ENCODE data around the gene AKR1D1. TPM values are rescaled to one million over a fixed set of nuclear protein-coding genes. Genes with fewer than 3 reads are reported as not detected.
"Not testable (repeated sequence)": the region's sequence is repeated elsewhere in the genome, so short reads cannot be mapped to it uniquely, and the experiment has no call there.

Gene AKR1D1
- total and polyA plus RNA-seq, 5 experiments from 2014 or later: not detected

DNA sequence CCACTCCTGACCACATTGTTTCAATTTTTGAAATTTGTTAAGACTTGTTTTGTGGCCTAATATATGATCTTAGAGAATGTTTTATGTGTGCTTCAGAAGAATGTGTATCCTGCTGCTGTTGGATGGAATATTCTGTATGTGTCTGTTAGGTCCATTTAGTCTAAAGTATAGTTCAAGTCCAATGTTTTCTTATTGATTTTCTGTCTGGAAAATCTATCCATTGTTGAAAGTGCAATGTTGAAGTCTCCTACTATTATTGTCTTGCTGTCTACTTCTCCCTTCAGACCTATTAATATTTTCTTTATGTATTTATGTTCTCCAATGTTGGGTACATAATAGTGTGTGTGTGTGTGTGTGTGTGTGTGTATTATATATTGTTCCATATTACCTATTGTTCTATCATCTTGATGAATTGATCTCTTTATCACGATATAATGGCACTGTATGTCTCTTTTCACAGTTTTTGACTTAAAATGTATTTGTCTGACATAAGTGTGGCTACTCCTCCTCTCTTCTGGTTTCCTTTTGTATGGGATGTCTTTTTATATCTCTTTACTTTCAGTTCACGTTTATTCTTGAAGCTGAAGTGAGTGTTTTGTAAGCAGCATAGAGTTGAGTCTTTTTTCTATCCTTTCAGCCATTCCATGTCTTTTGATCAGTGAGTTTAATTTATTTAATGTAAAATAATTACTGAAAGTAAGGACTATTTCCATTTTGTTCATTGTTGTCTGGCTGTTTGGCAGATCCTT, 61.3 kb downstream of the AKR1D1 start:
- DNase-seq (no peak), ATAC-seq (no peak)
- H3K9me3 Mint-ChIP-seq: peaks cover 0 to 7% (median 0%) of the 10 kb centered on the region in 9 donors
- no peaks in the 10 kb centered on the region for H3K36me3 Mint-ChIP-seq
- POLR2A ChIA-PET: no interaction called here
- peaks cover 8 to 24% (median 10%) of the 10 kb centered on the region in 5 donors for H3K27me3 Mint-ChIP-seq
- H3K4me3 Mint-ChIP-seq: no peak overlapping the region
- peaks cover 0 to 5% (median 0%) of the 10 kb centered on the region in 4 donors for H3K4me1 Mint-ChIP-seq
- H3K27ac Mint-ChIP-seq: no peak overlapping the region

DNA sequence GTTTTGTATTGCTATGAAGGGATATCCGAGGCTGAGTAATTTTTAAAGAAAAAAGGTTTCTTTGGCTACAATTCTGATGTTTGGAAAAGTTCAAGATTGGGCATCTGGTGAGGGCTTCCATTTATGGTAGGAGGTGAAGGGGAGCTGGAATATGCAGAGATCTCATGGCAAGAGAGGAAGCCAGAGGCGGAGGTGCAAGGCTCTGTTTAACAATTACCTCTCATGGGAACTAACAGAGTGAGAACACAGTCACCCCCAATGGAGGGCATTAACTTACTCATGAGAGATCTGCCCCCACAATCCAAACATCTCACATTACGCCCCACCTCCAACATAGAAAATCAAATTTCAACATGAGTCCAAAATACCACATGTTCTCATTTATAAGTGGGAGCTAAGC, 62.0 kb downstream of the AKR1D1 start:
- peaks cover 0 to 5% (median 0%) of the 10 kb centered on the region in 4 donors for H3K4me1 Mint-ChIP-seq
- POLR2A ChIA-PET: no interaction called here

DNA sequence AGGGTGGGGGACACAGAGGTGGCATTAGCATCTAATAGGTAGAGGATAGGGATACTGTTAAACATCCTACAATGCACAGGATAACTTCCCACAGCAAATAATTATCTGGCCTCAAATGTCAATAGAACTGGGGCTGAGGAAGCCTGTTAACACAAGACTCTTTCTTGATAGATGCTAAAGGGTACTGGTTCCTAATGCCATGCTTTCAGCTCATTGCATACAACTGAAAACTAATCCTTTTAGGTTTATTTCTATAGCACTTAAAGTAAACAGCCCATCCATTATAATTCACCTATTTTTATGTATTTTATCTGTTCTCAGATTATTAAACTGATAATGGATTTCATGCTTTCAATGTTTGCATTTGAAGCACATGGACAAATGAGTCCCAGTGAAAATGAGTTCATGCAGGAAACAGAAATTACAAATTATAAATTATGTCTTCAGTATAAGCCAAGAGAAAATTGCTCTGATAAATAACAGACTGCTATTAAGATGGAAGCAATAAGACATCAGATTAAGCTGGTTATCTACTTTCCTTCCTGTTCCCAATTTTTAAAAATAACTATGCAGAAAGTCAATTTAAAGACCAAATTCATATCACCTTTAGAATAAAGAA, 66.4 kb downstream of the AKR1D1 start:
- POLR2A ChIA-PET: no interaction called here
- no peak for ATAC-seq
- Mint-ChIP-seq H3K4me3 (no peak overlapping the region), H3K27me3 (peaks cover 5 to 36% (median 29%) of the 10 kb centered on the region in 5 donors), H3K27ac (no peak overlapping the region), H3K4me1 (peaks cover 6 to 10% (median 8%) of the 10 kb centered on the region in 4 donors), H3K36me3 (no peaks in the 10 kb centered on the region), H3K9me3 (no peaks in the 10 kb centered on the region)
- no peak for DNase-seq

More for the DNA sequence above, 62.0 kb downstream of the AKR1D1 start:
- no peak overlapping the region for H3K4me3 Mint-ChIP-seq
- H3K36me3 Mint-ChIP-seq: no peaks in the 10 kb centered on the region
- H3K9me3 Mint-ChIP-seq: peaks cover 0 to under 1% (median 0%) of the 10 kb centered on the region in 9 donors
- no peak for DNase-seq
- no peak for ATAC-seq
- H3K27ac Mint-ChIP-seq: no peak overlapping the region
- peaks cover 8 to 24% (median 10%) of the 10 kb centered on the region in 5 donors for H3K27me3 Mint-ChIP-seq

DNA sequence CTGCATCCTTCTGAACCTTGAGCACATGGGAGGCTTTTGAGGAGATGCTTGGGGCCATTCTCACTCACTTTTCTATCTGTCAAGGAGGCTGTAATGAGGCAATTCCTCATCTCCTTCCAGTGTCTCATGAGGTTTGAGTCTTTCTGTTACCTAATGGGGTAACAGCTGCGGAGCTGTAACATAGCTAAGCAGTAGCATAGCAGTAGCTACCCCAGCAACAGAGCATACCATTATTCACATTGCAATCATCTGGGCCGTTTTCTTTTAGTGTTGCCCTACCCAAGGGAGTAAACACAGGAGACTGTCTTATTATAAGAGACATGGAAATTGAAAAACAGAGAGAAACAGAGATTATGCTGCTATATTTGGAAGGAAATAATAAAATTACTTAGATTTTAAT, 68.7 kb downstream of the AKR1D1 start:
- Mint-ChIP-seq H3K27me3 (peaks cover 3 to 23% (median 21%) of the 10 kb centered on the region in 5 donors), H3K36me3 (no peaks in the 10 kb centered on the region), H3K9me3 (no peaks in the 10 kb centered on the region), H3K4me3 (no peak overlapping the region), H3K27ac (no peak overlapping the region), H3K4me1 (peaks cover 4 to 10% (median 7%) of the 10 kb centered on the region in 4 donors)
- ATAC-seq: no peak
- DNase-seq: no peak
- POLR2A ChIA-PET: no interaction called here

DNA sequence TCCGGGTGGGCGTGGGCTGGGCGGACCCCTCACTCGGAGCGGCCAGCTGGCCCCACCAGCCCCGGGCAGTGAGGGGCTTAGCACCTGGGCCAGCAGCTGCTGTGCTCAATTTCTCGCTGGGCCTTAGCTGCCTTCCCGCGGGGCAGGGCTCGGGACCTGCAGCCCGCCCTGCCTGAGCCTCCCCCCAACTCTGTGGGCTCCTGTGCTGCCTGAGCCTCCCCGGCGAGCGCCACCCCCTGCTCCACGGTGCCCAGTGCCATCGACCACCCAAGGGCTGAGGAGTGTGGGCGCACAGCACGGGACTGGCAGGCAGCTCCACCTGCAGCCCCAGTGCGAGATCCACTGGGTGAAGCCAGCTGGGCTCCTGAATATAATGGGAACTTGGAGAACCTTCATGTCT, 70.0 kb downstream of the AKR1D1 start:
- POLR2A ChIA-PET, ATAC-seq, H3K27ac Mint-ChIP-seq, H3K9me3 Mint-ChIP-seq, H3K4me3 Mint-ChIP-seq, H3K36me3 Mint-ChIP-seq, DNase-seq: not testable (repeated sequence)
- H3K4me1 Mint-ChIP-seq: peaks cover 4 to 10% (median 7%) of the 10 kb centered on the region in 4 donors
- H3K27me3 Mint-ChIP-seq: peaks cover 3 to 25% (median 21%) of the 10 kb centered on the region in 5 donors

DNA sequence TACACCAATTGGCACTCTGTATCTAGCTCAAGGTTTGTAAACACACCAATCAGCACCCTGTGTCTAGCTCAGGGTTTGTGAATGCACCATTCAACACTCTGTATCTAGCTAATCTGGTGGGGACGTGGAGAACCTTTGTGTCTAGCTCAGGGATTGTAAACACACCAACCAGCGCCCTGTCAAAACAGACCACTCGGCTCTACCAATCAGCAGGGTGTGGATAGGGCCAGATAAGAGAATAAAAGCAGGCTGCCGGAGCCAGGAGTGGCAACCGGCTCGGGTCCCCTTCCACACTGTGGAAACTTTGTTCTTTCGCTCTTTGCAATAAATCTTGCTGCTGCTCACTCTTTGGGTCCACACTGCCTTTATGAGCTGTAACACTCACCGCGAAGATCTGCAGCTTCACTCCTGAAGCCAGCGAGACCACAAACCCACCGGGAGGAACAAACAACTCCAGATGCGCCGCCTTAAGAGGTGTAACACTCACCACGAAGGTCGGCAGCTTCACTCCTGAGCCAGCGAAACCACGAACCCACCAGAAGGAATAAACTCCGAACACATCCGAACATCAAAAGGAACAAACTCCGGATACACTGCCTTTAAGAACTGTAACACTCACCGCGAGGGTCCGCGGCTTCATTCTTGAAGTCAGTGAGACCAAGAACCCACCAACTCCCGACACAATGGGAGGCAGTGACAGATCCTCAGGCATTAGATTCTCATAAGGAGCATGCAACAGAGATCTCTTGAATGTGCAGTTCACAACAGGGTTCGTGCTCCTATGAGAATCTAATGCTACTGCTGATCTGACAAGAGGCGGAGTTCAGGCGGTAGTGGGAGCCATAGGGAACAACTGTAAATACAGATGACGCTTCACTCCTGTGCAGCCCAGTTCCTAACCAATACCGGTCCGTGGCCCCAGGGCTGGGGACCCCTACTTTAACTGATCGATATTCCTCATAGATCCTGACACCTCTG, 70.8 kb downstream of the AKR1D1 start:
- peak overlapping the region in 4 of 10 donors; percentile 6 to 81 (median 50) for H3K27ac Mint-ChIP-seq
- DNase-seq: peak in 2 of 10 donors; percentile 8 to 12
- H3K4me3 Mint-ChIP-seq: peak overlapping the region; percentile 62 to 92 (median 82)

DNA sequence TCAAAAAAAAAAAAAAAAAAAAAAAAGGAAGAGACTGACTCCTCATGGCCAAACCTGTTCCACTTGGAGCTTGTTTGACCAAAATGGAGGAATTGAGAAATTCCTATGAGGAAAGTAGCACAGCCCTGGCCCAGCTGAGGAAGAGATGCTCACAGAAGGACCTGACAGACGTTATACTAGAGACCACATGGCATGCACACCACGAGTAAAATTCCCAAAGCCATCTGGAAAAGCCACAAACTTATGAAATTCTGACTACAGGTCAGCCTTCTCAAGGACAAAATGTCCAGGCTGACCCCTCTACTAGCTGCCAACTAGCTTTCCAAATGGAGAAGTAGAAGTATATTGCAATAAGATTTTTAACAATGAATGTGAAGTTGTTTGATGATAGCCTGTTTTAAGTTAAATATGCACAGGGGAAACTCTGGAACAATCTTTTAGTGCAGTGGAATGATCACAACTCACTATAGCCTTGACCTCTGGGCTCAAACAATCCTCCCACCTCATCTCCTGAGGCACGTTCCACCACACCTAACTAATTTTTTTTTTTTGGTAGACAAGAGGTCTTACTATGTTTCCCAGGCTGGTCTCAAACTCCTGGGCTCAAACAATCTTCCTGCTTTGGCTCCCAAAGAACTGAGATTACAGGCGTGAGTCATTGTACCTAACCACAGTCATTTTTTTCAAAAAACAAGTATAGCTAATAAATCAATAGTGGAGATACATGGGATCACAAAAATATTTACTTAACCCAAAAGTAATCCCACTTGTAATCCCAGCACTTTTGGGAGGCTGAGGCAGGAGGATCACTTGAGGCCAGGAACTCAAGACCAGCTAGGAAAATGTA, 75.7 kb downstream of the AKR1D1 start:
- DNase-seq (no peak), ATAC-seq (no peak)
- Mint-ChIP-seq H3K27me3 (peaks cover 0 to 8% (median 4%) of the 10 kb centered on the region in 5 donors), H3K4me1 (peaks cover 3 to 6% (median 3%) of the 10 kb centered on the region in 4 donors), H3K36me3 (no peaks in the 10 kb centered on the region), H3K4me3 (no peak overlapping the region), H3K27ac (no peak overlapping the region), H3K9me3 (no peaks in the 10 kb centered on the region)
- POLR2A ChIA-PET: interaction anchor here (0.6 kb wide), 1 partner anchor 345 kb away, joined by 3 read pairs; no protein-coding TSS in a partner anchor

More for the DNA sequence above, 70.8 kb downstream of the AKR1D1 start:
- H3K9me3 Mint-ChIP-seq, H3K36me3 Mint-ChIP-seq, POLR2A ChIA-PET, ATAC-seq: not testable (repeated sequence)
- H3K4me1 Mint-ChIP-seq: peaks cover 4 to 10% (median 7%) of the 10 kb centered on the region in 4 donors
- peaks cover 3 to 25% (median 21%) of the 10 kb centered on the region in 5 donors for H3K27me3 Mint-ChIP-seq

DNA sequence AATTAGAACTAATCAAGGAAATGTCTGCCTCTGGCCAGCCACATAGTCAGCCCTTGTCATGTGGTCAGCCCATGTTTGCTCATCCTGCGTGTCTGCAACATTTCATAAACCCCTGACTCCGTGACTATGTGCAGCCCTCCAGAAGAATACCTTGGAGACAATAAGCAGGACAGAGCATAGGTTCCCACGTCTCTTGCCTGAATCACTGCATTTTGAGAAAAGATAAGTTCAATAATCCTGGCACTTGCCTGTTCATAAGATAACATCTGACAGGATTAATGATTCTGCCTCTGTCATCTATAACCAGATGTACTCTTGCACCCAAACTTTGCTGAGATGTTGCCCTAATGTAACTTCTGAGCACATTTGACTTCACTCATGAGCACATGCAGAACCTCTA, 78.4 kb downstream of the AKR1D1 start:
- no peak for DNase-seq
- Mint-ChIP-seq H3K4me1 (no peaks in the 10 kb centered on the region), H3K36me3 (no peaks in the 10 kb centered on the region), H3K4me3 (no peak overlapping the region), H3K27ac (no peak overlapping the region), H3K9me3 (no peaks in the 10 kb centered on the region), H3K27me3 (peaks cover 0 to 4% (median 0%) of the 10 kb centered on the region in 5 donors)
- no peak for ATAC-seq
- POLR2A ChIA-PET: no interaction called here

DNA sequence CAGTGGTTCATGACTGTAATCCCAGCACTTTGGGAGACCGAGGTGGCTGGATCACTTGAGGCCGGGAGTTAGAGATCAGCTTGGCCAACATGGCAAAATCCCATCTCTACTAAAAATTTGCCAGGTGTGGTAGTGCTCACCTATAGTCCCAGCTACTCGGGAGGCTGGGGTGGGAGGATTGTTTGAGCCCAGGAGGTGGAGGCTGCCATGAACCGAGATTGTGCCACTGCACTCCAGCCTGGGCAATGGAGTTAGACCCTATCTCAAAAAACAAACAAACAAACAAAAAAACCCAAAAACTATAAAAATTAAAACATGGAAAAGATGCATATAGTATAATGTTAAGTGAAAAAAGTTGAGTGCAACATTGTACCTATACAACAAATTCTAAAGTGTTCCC, 81.4 kb downstream of the AKR1D1 start:
- ATAC-seq (no peak), DNase-seq (no peak)
- no peaks in the 10 kb centered on the region for H3K36me3 Mint-ChIP-seq
- no peak overlapping the region for H3K27ac Mint-ChIP-seq
- POLR2A ChIA-PET: no interaction called here
- H3K27me3 Mint-ChIP-seq: peaks cover 0 to 2% (median 0%) of the 10 kb centered on the region in 5 donors
- no peak overlapping the region for H3K4me3 Mint-ChIP-seq
- H3K4me1 Mint-ChIP-seq: no peaks in the 10 kb centered on the region
- H3K9me3 Mint-ChIP-seq: no peaks in the 10 kb centered on the region

DNA sequence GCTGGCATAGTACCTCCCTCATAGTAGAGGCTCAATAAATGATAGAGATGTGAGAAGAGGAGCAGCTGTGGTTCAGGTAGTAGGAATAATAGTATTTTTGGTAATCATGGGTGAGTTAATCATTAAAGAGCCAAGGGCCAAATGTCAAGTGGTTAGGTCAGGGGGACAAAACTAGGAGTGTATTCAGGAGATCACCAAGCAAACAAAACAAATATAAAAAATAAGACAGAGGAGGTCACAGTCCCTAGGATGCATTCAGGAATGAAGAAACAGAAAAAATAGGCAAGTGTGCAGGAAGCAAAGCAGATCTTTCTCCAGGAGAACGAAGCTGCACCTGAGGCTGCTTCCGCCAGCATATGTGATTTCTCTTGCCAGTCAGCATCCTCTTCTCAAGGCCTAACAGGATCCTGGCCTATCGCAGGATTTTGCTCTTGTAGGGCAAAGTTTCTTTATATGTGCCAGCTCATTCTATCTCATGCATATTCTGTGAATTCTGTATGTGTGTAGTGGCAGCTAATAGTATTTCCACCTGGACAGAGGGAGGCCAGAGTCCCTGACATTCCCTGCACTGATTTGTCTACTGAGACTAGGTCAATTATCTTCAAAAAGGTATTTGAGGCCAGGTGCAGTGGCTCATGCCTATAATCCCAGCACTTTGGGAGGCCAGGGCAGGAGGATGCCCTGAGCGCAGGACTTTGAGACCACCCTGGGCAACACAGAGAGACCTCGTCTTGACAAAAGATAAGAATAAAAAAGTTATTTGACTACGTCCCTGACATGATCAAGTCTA, 82.7 kb downstream of the AKR1D1 start:
- POLR2A ChIA-PET: no interaction called here
- ATAC-seq (no peak), DNase-seq (no peak)
- Mint-ChIP-seq H3K36me3 (peaks cover 0 to under 1% (median 0%) of the 10 kb centered on the region in 3 donors), H3K9me3 (peaks cover 0 to 5% (median 2%) of the 10 kb centered on the region in 9 donors), H3K27ac (peak overlapping the region in 1 of 10 donors; percentile 0), H3K27me3 (peaks cover 0 to 2% (median 0%) of the 10 kb centered on the region in 5 donors), H3K4me1 (no peaks in the 10 kb centered on the region), H3K4me3 (no peak overlapping the region)

DNA sequence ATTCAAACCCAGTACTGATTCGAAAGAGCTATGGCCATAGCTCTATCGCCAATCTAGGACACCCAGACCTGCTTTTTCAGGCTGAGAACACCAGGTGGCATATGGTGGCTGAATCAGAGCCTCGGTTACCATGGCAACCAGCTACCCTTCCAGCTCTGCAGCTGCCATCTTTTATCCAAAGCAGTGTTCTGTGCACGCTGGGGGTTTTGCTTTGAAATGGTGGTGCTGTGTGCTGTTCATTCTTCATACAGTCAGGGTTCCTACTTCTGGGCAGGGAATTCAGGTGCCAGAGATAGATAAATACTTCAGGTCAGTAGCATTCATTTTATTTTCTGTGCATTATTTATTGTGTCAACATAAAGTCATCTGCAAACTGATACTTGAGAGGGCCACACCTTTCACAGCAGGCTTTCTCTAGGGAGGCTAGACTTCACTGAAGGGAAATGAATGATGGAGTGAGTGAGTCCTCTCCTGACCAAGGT, 85.4 kb downstream of the AKR1D1 start:
- Mint-ChIP-seq H3K4me3 (no peak overlapping the region), H3K27ac (no peak overlapping the region), H3K36me3 (peaks cover 0 to 16% (median 13%) of the 10 kb centered on the region in 3 donors), H3K9me3 (peaks cover 3 to 28% (median 15%) of the 10 kb centered on the region in 9 donors), H3K4me1 (no peaks in the 10 kb centered on the region), H3K27me3 (peaks cover 0 to 4% (median 0%) of the 10 kb centered on the region in 5 donors)
- ATAC-seq (peak; percentile 97 to 99), DNase-seq (peak; percentile 47 to 92 (median 76))
- POLR2A ChIA-PET: interaction anchor here (2.3 kb wide), 1 partner anchor 577 kb away, joined by 8 read pairs; no protein-coding TSS in a partner anchor
